ENCODE results near the gene MED25.
A peak's percentile ranks its signal among the peaks of the same experiment; 100 is the strongest.

The MED25 gene

DNA sequence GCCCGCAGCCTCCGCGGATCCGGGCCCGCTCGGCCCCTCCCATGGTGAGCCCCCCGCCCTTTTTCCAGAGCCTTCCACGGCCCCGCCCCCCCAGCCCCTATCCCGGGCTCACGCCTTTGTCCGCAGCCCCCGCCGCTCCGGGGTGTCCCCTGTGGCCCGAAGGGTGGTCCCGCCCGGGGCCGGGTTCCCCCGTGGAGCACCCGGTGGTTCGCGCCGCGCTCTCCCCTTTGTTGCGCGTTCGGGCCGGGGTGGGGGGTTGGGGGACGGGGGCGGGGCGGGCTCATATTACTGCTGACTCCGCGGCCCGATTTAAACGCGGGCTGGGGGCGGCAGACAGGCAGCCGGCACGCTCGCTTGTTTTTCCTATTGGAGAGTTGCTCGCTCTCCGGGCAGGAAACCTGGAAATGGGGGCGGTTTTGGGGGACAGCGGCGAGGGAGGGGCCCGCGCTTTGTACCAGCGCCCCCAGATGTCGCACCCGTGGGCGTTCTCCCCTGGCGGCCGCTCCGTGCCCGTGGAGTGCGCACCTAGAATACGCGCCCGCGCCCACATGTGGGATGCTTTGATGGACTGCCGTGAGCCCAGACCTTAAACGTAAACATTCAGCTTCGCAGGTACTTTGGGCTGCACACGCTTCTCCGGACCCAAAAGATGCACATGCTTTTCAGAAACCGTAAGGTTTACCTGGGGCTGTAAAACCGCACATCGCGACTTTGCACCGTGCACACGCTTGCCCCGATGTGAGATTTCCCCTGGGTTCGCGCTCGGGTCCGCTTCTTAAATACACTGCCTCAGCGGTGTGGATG lies 33.6 kb downstream of the MED25 start:
- ChIA-PET POLR2A (interaction anchor here (0.8 to 1.6 kb wide), 3 partner anchors 25 to 175 kb away, joined by 3 to 5 read pairs (median 4); partner anchors contain the start of genes AKT1S1, MED25 and TBC1D17), CTCF (interaction anchor here (1.2 kb wide), 1 partner anchor 12 kb away, joined by 4 read pairs; no protein-coding TSS in a partner anchor)
- no peak for DNase-seq (ENCODE audit: low read depth, low spot score)
- peak overlapping the region; percentile 85 for H3K4me3 ChIP-seq (ENCODE audit: low read depth, low read length)
- TF ChIP-seq, protein P1, sequence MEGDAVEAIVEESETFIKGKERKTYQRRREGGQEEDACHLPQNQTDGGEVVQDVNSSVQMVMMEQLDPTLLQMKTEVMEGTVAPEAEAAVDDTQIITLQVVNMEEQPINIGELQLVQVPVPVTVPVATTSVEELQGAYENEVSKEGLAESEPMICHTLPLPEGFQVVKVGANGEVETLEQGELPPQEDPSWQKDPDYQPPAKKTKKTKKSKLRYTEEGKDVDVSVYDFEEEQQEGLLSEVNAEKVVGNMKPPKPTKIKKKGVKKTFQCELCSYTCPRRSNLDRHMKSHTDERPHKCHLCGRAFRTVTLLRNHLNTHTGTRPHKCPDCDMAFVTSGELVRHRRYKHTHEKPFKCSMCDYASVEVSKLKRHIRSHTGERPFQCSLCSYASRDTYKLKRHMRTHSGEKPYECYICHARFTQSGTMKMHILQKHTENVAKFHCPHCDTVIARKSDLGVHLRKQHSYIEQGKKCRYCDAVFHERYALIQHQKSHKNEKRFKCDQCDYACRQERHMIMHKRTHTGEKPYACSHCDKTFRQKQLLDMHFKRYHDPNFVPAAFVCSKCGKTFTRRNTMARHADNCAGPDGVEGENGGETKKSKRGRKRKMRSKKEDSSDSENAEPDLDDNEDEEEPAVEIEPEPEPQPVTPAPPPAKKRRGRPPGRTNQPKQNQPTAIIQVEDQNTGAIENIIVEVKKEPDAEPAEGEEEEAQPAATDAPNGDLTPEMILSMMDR (IDR thresholded peaks at IDR 0.05; ENCODE audit: insufficient read depth, low read length, missing control alignments): no peak

DNA sequence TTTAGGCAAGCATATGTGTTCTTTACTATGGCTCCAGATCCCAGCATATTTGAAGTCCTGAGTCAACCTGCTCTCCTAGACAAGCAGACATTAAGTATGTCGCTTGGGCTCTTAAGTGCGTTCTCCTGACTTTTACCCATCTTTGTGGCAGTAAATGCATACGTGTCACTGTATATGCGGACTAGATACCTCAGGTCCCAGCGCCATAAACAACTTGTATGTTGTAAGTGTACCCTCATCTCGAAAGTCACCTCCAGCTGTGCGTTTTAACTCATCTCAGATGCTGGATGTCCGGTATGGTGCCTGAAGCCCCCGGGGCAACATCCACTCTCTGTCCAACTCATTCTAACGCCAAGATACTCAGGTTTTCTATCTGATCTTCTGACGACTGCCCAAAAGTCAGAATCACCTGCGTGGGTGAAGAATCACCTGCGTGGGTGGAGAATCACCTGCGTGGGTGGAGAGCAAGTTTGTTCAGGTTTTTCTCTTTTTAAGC lies 34.6 kb downstream of the MED25 start:
- TF ChIP-seq, protein P1 (IDR thresholded peaks at IDR 0.05; ENCODE audit: insufficient read depth, low read length, missing control alignments): no peak
- ChIA-PET POLR2A (interaction anchor here (0.8 kb wide), 1 partner anchor 176 kb away, joined by 3 read pairs; no protein-coding TSS in a partner anchor), CTCF (interaction anchor here (1.0 to 1.1 kb wide), 2 partner anchors 17 to 135 kb away, joined by 3 read pairs; no protein-coding TSS in a partner anchor)
- DNase-seq (ENCODE audit: low read depth, low spot score): no peak
- H3K4me3 ChIP-seq (ENCODE audit: low read depth, low read length): peak overlapping the region; percentile 85

DNA sequence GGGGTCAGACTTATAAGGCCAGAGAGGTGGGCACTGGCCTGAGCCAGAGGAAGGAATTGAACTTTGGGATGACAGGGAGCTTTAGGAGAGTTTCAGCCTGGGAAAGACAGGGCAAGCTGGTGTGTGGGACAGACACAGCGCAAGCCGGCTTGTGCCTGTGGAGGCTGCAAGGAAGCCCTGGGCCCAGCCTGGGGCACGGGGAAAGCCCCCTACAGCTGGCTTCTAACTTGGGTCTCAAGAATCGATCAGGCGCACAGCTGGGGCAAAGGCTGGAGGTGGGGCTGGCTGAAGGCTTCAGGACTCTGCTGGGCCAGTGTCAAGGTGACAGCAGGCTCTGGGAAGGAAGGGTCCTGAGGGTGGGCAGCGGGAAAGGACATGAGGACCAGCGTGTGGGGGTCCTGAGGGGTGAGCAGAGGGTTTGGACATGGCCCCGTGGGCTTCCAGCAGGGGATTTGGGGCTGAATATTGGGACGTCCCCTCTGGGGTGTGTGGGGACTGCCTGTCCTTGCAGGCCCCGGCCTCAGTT lies 35.8 kb downstream of the MED25 start:
- no peak overlapping the region for H3K4me3 ChIP-seq (ENCODE audit: low read depth, low read length)
- POLR2A ChIA-PET: interaction anchor here (0.6 to 1.7 kb wide), 5 partner anchors 12 to 136 kb away, joined by 3 to 5 read pairs (median 3); partner anchors contain the start of genes AKT1S1 and TBC1D17
- no peak for DNase-seq (ENCODE audit: low read depth, low spot score)
- TF ChIP-seq, protein P1 (IDR thresholded peaks at IDR 0.05; ENCODE audit: insufficient read depth, low read length, missing control alignments): no peak
- CTCF ChIA-PET: interaction anchor here (0.9 to 1.4 kb wide), 2 partner anchors 11 to 14 kb away, joined by 3 to 4 read pairs; no protein-coding TSS in a partner anchor

DNA sequence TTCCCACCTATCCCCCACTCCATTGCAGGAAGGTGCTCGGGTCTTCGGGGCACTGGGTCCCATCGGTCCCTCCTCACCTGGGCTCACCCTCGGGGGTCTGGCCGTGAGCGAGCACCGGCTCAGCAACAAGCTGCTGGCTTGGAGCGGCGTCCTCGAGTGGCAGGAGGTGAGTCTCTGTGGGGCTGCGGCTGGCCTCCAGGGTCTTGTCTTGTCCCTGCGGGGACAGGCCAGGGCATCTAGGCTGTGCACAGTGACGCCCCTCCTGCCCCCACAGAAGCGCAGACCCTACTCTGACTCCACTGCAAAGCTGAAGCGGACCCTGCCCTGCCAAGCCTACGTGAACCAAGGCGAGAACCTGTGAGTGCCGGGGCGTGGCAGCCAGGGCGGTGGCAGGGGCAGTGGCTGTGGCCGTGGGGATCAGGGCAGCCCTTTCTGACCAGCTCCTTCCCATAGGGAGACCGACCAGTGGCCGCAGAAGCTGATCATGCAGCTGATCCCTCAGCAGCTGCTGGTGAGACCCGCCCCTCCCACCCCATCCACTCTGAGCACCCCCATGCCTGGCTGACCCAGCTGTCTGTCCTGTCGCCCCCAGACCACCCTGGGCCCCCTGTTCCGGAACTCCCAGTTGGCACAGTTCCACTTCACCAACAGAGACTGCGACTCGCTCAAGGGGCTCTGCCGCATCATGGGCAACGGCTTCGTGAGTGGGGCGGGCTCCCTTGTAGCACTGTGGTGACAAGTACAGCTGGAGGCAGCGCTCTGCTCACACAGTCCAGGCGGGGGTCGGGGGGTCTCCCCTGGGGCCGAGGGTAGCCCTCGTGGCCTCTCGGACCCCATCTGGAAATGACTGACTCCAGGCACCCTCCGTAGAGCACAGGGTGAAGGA lies 36.5 kb downstream of the MED25 start:
- H3K4me3 ChIP-seq (ENCODE audit: low read depth, low read length): no peak overlapping the region
- ChIA-PET POLR2A (interaction anchor here (1.0 to 1.7 kb wide), 4 partner anchors 11 to 88 kb away, joined by 3 to 5 read pairs (median 4); partner anchors contain the start of genes AKT1S1 and TBC1D17), CTCF (interaction anchor here (0.9 to 1.4 kb wide), 2 partner anchors 10 to 13 kb away, joined by 3 to 4 read pairs; no protein-coding TSS in a partner anchor)
- no peak for DNase-seq (ENCODE audit: low read depth, low spot score)
- TF ChIP-seq, protein P1 (IDR thresholded peaks at IDR 0.05; ENCODE audit: insufficient read depth, low read length, missing control alignments): no peak

DNA sequence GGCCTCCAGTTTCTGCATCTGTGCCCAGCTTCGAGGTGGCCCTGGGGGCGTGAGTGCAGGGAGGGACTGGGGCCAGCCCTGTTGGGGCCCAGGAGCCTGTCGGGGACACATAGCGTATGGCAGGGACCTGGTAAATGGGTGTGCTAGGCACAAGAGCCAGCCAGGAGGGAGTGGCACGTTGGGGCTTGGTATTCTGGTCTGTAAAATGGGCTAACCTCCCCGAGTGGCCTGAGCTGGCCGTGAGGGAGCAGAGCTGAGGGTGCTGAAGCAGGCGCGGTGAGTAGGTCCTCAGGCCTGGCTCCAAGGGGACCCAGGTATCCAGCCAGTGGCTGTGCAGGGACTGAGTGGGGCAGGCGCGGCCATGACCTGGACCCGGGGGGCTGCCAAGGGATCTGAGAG lies 37.2 kb downstream of the MED25 start:
- POLR2A ChIA-PET: interaction anchor here (1.1 kb wide), 1 partner anchor 22 kb away, joined by 3 read pairs; the partner anchor contains the start of genes AKT1S1 and TBC1D17
- CTCF ChIA-PET: interaction anchor here (1.4 kb wide), 1 partner anchor 13 kb away, joined by 3 read pairs; no protein-coding TSS in a partner anchor
- no peak for DNase-seq (ENCODE audit: low read depth, low spot score)
- no peak overlapping the region for H3K4me3 ChIP-seq (ENCODE audit: low read depth, low read length)
- TF ChIP-seq, protein P1 (IDR thresholded peaks at IDR 0.05; ENCODE audit: insufficient read depth, low read length, missing control alignments): no peak
